OCI-LY1 (cell line): Measurements from ENCODE around the gene HYI.

Source experiments
- EZH2 ChIP-seq: fragments of 200-600 bp; sonication (generic), shearing (Covaris generic); IDR thresholded peaks from 2 replicates; pipeline ENCODE4 v1.8.0; 2017; ENCODE audit warnings: borderline replicate concordance, mixed run types, mild to moderate bottlenecking, antibody characterized with exemption, low read length, moderate library complexity, mixed read lengths
- TF ChIP-seq, protein P1 (sequence below): fragments of 200-600 bp; sonication (generic), shearing (Covaris generic); IDR thresholded peaks from 2 replicates; pipeline ENCODE4 v1.5.1; 2017; ENCODE audit warnings: mild to moderate bottlenecking, antibody characterized with exemption, low read length, moderate library complexity, mixed read lengths

DNA sequence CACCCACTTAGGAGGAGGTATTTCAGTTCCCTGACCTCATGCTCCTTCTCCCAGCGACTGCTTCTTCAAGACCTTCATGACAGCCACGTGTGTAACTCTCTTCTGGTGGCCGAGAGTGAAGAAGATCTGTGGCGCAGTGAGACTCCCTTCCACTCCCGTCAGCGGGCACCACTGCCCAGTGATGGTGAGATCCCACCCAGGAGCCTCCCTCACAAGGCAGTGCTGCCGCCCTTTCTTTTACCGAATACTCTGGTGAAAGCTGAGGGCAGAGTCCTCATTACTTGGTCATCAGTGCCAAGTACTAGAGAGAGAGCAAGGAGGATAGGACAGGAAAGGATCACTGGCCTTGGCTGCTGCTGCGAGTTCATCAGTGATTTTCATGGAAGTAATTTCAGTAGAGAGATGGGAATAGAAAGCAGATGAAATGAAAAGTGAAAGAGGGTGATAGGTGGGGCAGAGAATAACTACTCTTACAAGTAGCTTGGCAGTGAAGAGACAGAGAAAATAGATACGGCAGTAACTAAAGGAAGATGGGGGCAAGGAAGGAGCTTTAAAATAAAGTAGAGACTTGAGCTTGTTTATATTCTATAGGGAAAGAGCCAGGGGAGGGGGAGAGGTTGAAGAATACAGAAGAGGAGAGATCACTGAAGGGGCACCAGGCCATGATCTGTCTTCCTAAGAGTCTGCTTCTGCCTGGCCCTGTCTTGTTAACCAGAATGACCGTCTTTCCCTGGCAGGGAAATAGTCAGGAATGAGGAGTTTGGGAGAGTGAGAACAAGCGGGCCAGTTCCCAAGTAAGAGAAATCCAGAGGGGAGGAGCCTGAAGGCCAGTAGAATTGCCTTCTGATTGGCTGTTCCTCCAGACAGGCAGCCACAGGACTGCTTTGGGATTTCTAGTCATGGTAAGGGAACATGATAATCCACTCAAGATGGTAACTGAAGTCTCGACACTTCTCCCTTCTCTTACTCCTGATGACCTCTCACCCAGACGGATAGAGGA is 18.3 kb downstream of the HYI start:
- TF ChIP-seq, protein P1, sequence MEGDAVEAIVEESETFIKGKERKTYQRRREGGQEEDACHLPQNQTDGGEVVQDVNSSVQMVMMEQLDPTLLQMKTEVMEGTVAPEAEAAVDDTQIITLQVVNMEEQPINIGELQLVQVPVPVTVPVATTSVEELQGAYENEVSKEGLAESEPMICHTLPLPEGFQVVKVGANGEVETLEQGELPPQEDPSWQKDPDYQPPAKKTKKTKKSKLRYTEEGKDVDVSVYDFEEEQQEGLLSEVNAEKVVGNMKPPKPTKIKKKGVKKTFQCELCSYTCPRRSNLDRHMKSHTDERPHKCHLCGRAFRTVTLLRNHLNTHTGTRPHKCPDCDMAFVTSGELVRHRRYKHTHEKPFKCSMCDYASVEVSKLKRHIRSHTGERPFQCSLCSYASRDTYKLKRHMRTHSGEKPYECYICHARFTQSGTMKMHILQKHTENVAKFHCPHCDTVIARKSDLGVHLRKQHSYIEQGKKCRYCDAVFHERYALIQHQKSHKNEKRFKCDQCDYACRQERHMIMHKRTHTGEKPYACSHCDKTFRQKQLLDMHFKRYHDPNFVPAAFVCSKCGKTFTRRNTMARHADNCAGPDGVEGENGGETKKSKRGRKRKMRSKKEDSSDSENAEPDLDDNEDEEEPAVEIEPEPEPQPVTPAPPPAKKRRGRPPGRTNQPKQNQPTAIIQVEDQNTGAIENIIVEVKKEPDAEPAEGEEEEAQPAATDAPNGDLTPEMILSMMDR: no peak
- no peak for TF ChIP-seq EZH2
